HEK293T (cell line): ENCODE measurements around the gene CNKSR3.

Experiments
- BHLHE40 ChIP-seq: fragments of 450-650 bp; IDR thresholded peaks from 2 replicates; pipeline ENCODE4 v1.6.1; 2016; ENCODE audit warnings: mild to moderate bottlenecking, moderate library complexity, borderline replicate concordance
- CTBP1 ChIP-seq: fragments of 450-650 bp; IDR thresholded peaks from 2 replicates; pipeline ENCODE4 v1.6.1; 2016; ENCODE audit warnings: borderline replicate concordance
- ELF4 ChIP-seq: fragments of 450-650 bp; IDR thresholded peaks from 2 replicates; pipeline ENCODE4 v1.6.1; 2017; ENCODE audit warnings: antibody characterized with exemption
- FOXA1 ChIP-seq: fragments of 450-650 bp; IDR thresholded peaks from 2 replicates; pipeline ENCODE4 v1.6.1; 2016; ENCODE audit warnings: mild to moderate bottlenecking
- FOXK2 ChIP-seq: fragments of 450-650 bp; IDR thresholded peaks from 2 replicates; pipeline ENCODE4 v1.6.1; 2016; ENCODE audit warnings: mild to moderate bottlenecking
- FOXM1 ChIP-seq: fragments of 450-650 bp; IDR thresholded peaks from 2 replicates; pipeline ENCODE4 v1.6.1; 2017; ENCODE audit warnings: mild to moderate bottlenecking, borderline replicate concordance
- HDGF ChIP-seq: fragments of 450-650 bp; IDR thresholded peaks from 2 replicates; pipeline ENCODE4 v1.6.1; 2017; ENCODE audit warnings: antibody characterized with exemption, borderline replicate concordance
- LEF1 ChIP-seq: fragments of 450-650 bp; IDR thresholded peaks from 2 replicates; pipeline ENCODE4 v1.6.1; 2017; ENCODE audit warnings: mild to moderate bottlenecking, borderline replicate concordance
- SP1 ChIP-seq: fragments of 450-650 bp; IDR thresholded peaks from 2 replicates; pipeline ENCODE4 v1.6.1; 2017
- TARDBP ChIP-seq: fragments of 450-650 bp; IDR thresholded peaks from 2 replicates; pipeline ENCODE4 v1.6.1; 2016
- ZNF384 ChIP-seq: fragments of 450-650 bp; IDR thresholded peaks from 2 replicates; pipeline ENCODE4 v1.6.1; 2016

DNA sequence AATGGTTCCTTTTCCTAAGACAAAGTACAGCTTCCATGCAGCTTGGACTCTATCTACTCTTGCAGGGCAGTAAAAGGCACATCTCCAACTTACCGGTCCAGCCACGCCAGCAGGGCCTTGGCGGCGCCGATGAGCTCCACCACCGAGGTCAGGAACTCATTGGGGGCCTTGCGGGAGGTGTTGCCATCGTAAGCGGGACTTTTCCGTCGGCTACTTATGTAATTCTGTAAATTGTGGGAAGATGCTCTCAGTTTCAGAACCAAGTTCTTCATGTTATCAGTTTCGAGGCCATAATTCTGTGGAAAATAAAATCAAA is 68.5 kb downstream of the CNKSR3 start:
- no peak for TF ChIP-seq ELF4
- no peak for TF ChIP-seq LEF1
- TF ChIP-seq BHLHE40 = no peak
- TF ChIP-seq TARDBP = no peak
- no peak for TF ChIP-seq SP1
- no peak for TF ChIP-seq HDGF
- TF ChIP-seq FOXA1 = no peak
- TF ChIP-seq FOXK2 = no peak
- TF ChIP-seq FOXM1 = no peak
- no peak for TF ChIP-seq CTBP1
- TF ChIP-seq ZNF384 = no peak
